22Rv1 (cell line): ENCODE data around the gene FKBP9.
"Not testable (repeated sequence)": the region's sequence is repeated elsewhere in the genome, so short reads cannot be mapped to it uniquely, and the experiment has no call there.

ENCODE experiments used
- CTCF ChIP-seq: fragments of 450-650 bp; IDR thresholded peaks from 2 replicates; pipeline ENCODE4 v1.5.1; 2017; ENCODE audit warnings: mild to moderate bottlenecking
- ZFX ChIP-seq: fragments of 450-650 bp; IDR thresholded peaks from 2 replicates; pipeline ENCODE4 v1.6.1; 2017; ENCODE audit warnings: antibody characterized with exemption, borderline replicate concordance

GRCh38 chr7:32988148-32988547 lies 30.9 kb downstream of the FKBP9 start:
- not testable (repeated sequence) for TF ChIP-seq CTCF, ZFX
